Uterus (tissue), 2 donors: ENCODE results near the gene ASTN2.

ENCODE experiments used
- POLR2A ChIP-seq, 2 donors: fragments of 450-650 bp; IDR thresholded peaks; one replicate each; pipeline ENCODE4 v1.6.1; 2016; ENCODE audit warnings: antibody characterized with exemption in 2 of 2, mild to moderate bottlenecking in 1 of 2, moderate library complexity in 1 of 2
- TF ChIP-seq, protein P1 (sequence below), 4 experiments: fragments of 200-600 bp in 2 of 4; fragments of 450-650 bp in 2 of 4; sonication (generic) in 2 of 4; IDR thresholded peaks; one replicate each; pipeline ENCODE4 v1.5.1; 2016 to 2019; ENCODE audit warnings: antibody characterized with exemption in 4 of 4, mild to moderate bottlenecking in 2 of 4, moderate library complexity in 1 of 4

DNA sequence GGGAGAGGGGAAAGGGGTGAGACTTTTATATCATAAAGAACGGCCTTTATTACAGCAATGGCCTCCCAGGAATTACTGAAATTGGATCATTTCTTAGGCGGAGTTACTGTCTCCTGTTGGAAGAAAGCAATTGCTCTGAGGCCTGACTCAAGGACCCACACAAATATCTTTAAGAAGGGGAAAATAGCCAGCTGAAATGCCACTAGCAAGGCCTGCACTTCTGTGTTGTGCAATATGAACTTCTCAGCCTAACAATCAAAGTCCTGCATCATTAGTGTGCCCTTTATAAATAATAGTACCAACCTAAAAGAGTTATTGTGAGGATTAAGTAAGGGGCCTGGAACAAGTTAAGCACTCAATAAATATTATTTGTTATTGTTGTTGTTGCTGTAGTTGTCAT, 757.9 kb downstream of the ASTN2 start:
- TF ChIP-seq, protein P1, sequence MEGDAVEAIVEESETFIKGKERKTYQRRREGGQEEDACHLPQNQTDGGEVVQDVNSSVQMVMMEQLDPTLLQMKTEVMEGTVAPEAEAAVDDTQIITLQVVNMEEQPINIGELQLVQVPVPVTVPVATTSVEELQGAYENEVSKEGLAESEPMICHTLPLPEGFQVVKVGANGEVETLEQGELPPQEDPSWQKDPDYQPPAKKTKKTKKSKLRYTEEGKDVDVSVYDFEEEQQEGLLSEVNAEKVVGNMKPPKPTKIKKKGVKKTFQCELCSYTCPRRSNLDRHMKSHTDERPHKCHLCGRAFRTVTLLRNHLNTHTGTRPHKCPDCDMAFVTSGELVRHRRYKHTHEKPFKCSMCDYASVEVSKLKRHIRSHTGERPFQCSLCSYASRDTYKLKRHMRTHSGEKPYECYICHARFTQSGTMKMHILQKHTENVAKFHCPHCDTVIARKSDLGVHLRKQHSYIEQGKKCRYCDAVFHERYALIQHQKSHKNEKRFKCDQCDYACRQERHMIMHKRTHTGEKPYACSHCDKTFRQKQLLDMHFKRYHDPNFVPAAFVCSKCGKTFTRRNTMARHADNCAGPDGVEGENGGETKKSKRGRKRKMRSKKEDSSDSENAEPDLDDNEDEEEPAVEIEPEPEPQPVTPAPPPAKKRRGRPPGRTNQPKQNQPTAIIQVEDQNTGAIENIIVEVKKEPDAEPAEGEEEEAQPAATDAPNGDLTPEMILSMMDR (IDR thresholded peaks at IDR 0.05): no peak
- TF ChIP-seq POLR2A (IDR thresholded peaks at IDR 0.05): no peak
